ENCODE measurements around the gene PHACTR1.

DNA sequence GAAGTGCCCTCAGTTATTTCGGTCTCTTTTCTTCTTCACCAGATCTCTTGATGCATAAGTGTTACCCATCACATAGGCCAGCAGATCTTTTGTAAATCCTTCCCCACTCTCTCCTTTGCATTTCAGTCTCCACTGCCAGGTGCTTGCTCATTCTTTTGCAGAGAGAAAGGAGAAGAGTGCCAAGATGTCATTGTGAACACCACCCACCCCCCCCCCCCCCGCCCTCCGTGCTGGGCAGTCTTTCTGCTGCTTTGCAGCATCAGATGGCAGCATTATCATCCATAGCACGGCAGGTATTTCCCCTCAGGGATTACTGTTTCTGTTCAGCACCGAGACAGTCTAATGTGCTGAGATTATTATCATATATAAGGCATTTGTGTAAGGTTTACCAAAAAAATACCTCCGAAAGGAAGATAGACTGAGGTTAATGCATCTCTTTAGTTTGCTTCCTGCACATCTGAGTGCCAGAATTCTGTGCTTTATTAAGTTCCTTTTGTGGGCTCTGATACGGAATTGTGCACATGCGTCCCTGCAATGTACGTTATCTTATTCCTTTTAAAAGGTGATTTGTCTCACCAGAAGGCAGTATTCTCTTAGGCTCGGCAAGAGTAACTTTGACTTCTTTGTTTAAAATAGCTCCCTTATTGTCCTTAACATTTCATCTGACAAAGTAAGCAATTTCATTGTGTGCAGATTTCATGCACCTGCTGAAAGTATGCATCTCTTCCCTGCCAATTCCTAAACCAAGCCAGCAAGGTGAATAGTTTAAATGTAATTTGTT is 128.8 kb downstream of the PHACTR1 start:
- TF ChIP-seq, protein P1, sequence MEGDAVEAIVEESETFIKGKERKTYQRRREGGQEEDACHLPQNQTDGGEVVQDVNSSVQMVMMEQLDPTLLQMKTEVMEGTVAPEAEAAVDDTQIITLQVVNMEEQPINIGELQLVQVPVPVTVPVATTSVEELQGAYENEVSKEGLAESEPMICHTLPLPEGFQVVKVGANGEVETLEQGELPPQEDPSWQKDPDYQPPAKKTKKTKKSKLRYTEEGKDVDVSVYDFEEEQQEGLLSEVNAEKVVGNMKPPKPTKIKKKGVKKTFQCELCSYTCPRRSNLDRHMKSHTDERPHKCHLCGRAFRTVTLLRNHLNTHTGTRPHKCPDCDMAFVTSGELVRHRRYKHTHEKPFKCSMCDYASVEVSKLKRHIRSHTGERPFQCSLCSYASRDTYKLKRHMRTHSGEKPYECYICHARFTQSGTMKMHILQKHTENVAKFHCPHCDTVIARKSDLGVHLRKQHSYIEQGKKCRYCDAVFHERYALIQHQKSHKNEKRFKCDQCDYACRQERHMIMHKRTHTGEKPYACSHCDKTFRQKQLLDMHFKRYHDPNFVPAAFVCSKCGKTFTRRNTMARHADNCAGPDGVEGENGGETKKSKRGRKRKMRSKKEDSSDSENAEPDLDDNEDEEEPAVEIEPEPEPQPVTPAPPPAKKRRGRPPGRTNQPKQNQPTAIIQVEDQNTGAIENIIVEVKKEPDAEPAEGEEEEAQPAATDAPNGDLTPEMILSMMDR (IDR thresholded peaks at IDR 0.05), result no peak
- TF ChIP-seq POLR2A (IDR thresholded peaks at IDR 0.05; ENCODE audit: low read length), result no peak

Measured in A549 (cell line).